B cell (primary cell): ENCODE data around the gene PIP5KL1. TPM values are rescaled to one million over a fixed set of nuclear protein-coding genes. Genes with fewer than 3 reads are reported as not detected.

Experiments used
- ATAC-seq: fragments of 200-7000 bp; cut with Tn5 transposase; one replicate; pipeline ENCODE4 v1.10.0; 2021; ENCODE audit warnings: low read depth, mild to moderate bottlenecking, moderate number of reproducible peaks, moderate library complexity
- CTCF ChIA-PET: fragments of 350-600 bp; sonication (Branson Sonifier 250); formaldehyde crosslinking; loops from one replicate; lab custom pipeline; 2021; ENCODE audit warnings: antibody characterized with exemption, inconsistent platforms; lab: Charles Lee
- POLR2A ChIA-PET: fragments of 350-600 bp; sonication (Branson Sonifier 250); formaldehyde crosslinking; loops from one replicate; lab custom pipeline; 2021; ENCODE audit warnings: antibody characterized with exemption; lab: Charles Lee
- DNase-seq: peaks from one replicate; pipeline ENCODE4 v3.0.0; 2013
- H2AFZ ChIP-seq: 2 replicates; pipeline ENCODE4 v1.6.1; 2012; ENCODE audit warnings: mild to moderate bottlenecking, low read depth, low read length; ENCODE audit not compliant: insufficient read depth, poor library complexity, severe bottlenecking
- H3K27ac ChIP-seq, 2 donors: 1 replicate in 1 of 2; 2 replicates in 1 of 2; pipeline ENCODE4 v1.5.1; 2012 to 2013; ENCODE audit warnings: low read length in 2 of 2, mild to moderate bottlenecking in 2 of 2, moderate library complexity in 1 of 2
- H3K27me3 ChIP-seq, 4 experiments: fragments of 200-600 bp in 1 of 4; sonication (generic) in 1 of 4; replicated peaks in 1 of 4; 1 replicate in 2 of 4; 2 replicates in 2 of 4; pipeline versions ENCODE4 v1.6.1 to v1.7.0; 2013 to 2016; ENCODE audit warnings: low read length in 3 of 4, mild to moderate bottlenecking in 2 of 4, mixed read lengths in 1 of 4, moderate library complexity in 1 of 4; ENCODE audit not compliant: insufficient read depth in 4 of 4, control insufficient read depth in 3 of 4; ENCODE audit errors: control extremely low read depth in 1 of 4
- H3K36me3 ChIP-seq, 2 experiments: replicated peaks in 1 of 2; 1 replicate in 1 of 2; 2 replicates in 1 of 2; pipeline versions ENCODE4 v1.6.1 to v1.7.1; 2013; ENCODE audit warnings: low read length in 1 of 2; ENCODE audit not compliant: insufficient read depth in 2 of 2, control insufficient read depth in 1 of 2; ENCODE audit errors: control extremely low read depth in 1 of 2, extremely low read depth in 1 of 2
- H3K4me1 ChIP-seq, 2 donors: fragments of 200-600 bp in 1 of 2; sonication (generic) in 1 of 2; 1 replicate in 1 of 2; 2 replicates in 1 of 2; pipeline versions ENCODE4 v1.5.1 to v1.6.1; 2013 to 2017; ENCODE audit warnings: low read length in 2 of 2; ENCODE audit not compliant: control insufficient read depth in 2 of 2, insufficient read depth in 2 of 2
- H3K4me2 ChIP-seq: replicated peaks from 2 replicates; pipeline ENCODE3; 2012; ENCODE audit warnings: mild to moderate bottlenecking, low read depth, low read length; ENCODE audit not compliant: poor library complexity, severe bottlenecking
- H3K4me3 ChIP-seq, 5 experiments: fragments of 200-600 bp in 1 of 5; sonication (generic) in 1 of 5; 1 replicate in 3 of 5; 2 replicates in 2 of 5; pipeline versions ENCODE4 v1.5.1 to v1.7.0; 2011 to 2016; ENCODE audit warnings: low read length in 4 of 5, mild to moderate bottlenecking in 4 of 5, low read depth in 2 of 5, control low read depth in 1 of 5, moderate library complexity in 1 of 5; ENCODE audit not compliant: insufficient read depth in 1 of 5; ENCODE audit errors: control extremely low read depth in 1 of 5, extremely low read depth in 1 of 5
- H3K79me2 ChIP-seq: fragments of 200-600 bp; sonication (generic); one replicate; pipeline ENCODE4 v1.6.0; 2016; ENCODE audit warnings: low read length; ENCODE audit not compliant: control insufficient read depth, insufficient read depth
- H3K9ac ChIP-seq: fragments of 200-600 bp; sonication (generic); 2 replicates; pipeline ENCODE4 v1.6.1; 2017; ENCODE audit warnings: mild to moderate bottlenecking, low read length, moderate library complexity
- H3K9me3 ChIP-seq, 3 donors: one replicate each; pipeline versions ENCODE4 v1.6.1 to v1.7.1; 2013; ENCODE audit warnings: low read length in 2 of 3; ENCODE audit not compliant: control insufficient read depth in 2 of 3, insufficient read depth in 1 of 3; ENCODE audit errors: control extremely low read depth in 1 of 3
- H4K20me1 ChIP-seq: 2 replicates; pipeline ENCODE4 v1.6.0; 2012; ENCODE audit warnings: mild to moderate bottlenecking, low read length; ENCODE audit not compliant: insufficient read depth, control insufficient read depth, poor library complexity, severe bottlenecking
- H3K27ac Mint-ChIP-seq: one replicate; pipeline ENCODE4 v1.8.0; 2021; ENCODE audit warnings: mixed read lengths
- H3K27me3 Mint-ChIP-seq: one replicate; pipeline ENCODE4 v1.8.0; 2021; ENCODE audit warnings: mixed read lengths
- H3K4me1 Mint-ChIP-seq: one replicate; pipeline ENCODE4 v1.8.0; 2021; ENCODE audit warnings: mixed read lengths
- H3K4me3 Mint-ChIP-seq: one replicate; pipeline ENCODE4 v1.8.0; 2021; ENCODE audit warnings: mixed read lengths
- H3K9me3 Mint-ChIP-seq: one replicate; pipeline ENCODE4 v1.8.0; 2022; ENCODE audit warnings: mixed read lengths; ENCODE audit not compliant: insufficient read depth
- CTCF ChIP-seq: fragments of 200-600 bp; IDR thresholded peaks from one replicate; pipeline ENCODE4 v1.8.0; 2022; ENCODE audit warnings: antibody characterized with exemption, mild to moderate bottlenecking
- EZH2 ChIP-seq: IDR thresholded peaks from 2 replicates; pipeline ENCODE4 v1.6.1; 2012; ENCODE audit warnings: borderline replicate concordance, low read depth, mild to moderate bottlenecking, moderate library complexity, low read length; ENCODE audit not compliant: insufficient read depth, poor library complexity, severe bottlenecking
- WGBS: methylation state at CpG from one replicate; pipeline ENCODE4 v1.1.5; 2013; ENCODE audit warnings: missing lambda C conversion rate; ENCODE audit not compliant: insufficient coverage; 5-methylcytosine and 5-hydroxymethylcytosine counted together
- intact Hi-C: fragments of 100-400 bp; cut with micrococcal nuclease; formaldehyde crosslinking; loops from one replicate; pipeline ENCODE4 v1.10.0; 2022
- polyA plus RNA-seq: library from polyadenylated mRNA; depleted of rRNA; stranded (reverse); fragments of >200 nt; gene quantifications from 2 replicates; pipeline ENCODE4 v1.2.3, GENCODE V29; 2012
- total RNA-seq, 2 donors: library from RNA; stranded (reverse); fragments of 120-200 nt in 1 of 2; gene quantifications; 1 replicate in 1 of 2; 2 replicates in 1 of 2; pipeline versions ENCODE4 v1.2.3 to v1.2.4, GENCODE V29; 2013 to 2022

PIP5KL1 gene
- total and polyA plus RNA-seq, 2 donors (not counting 1 experiment from before 2014, with no cell fraction given): 0.75 to 1.4 TPM

- peaks cover 99% of the 10 kb centered on the region for H3K4me1 Mint-ChIP-seq
- no peaks in the 10 kb centered on the region for H3K9me3 Mint-ChIP-seq
- Histone ChIP-seq H3K36me3 (peaks cover 0 to 38% of the 10 kb centered on the region in 2 experiments), H3K27me3 (no peaks in the 10 kb centered on the region), H3K9ac (peak overlapping the region; percentile 40), H3K27ac (peak overlapping the region; percentile 91 to 97), H3K4me1 (peaks cover 100% of the 10 kb centered on the region in 2 donors), H4K20me1 (peaks cover 90% of the 10 kb centered on the region), H3K4me3 (peak overlapping the region in 3 of 5 experiments; percentile 5 to 21 (median 21)), H3K4me2 (peak overlapping the region; percentile 76), H3K79me2 (peaks cover 99% of the 10 kb centered on the region), H3K9me3 (no peaks in the 10 kb centered on the region), H2AFZ (no peak overlapping the region)
- intact Hi-C loops: loop anchor here (1.0 to 5.0 kb wide), 3 partner anchors 8 to 36 kb away; no protein-coding TSS in a partner anchor
- TF ChIP-seq CTCF: no peak
- no peak for TF ChIP-seq EZH2
- H3K4me3 Mint-ChIP-seq: peak overlapping the region; percentile 77
- ChIA-PET CTCF (interaction anchor here (1.6 to 20.6 kb wide), 7 partner anchors 10 to 146 kb away, joined by 3 to 282 read pairs (median 9); partner anchors contain the start of gene EEIG1), POLR2A (interaction anchor here (0.6 to 2.8 kb wide), 9 partner anchors 9 to 237 kb away, joined by 3 to 28 read pairs (median 5); partner anchors contain the start of genes EEIG1 and TOR2A)
- WGBS: 51% methylated on average over 20 of the region's 20 CpGs
- DNase-seq: peak; percentile 54
- no peaks in the 10 kb centered on the region for H3K27me3 Mint-ChIP-seq
- peak; percentile 7 for ATAC-seq
- H3K27ac Mint-ChIP-seq: peak overlapping the region; percentile 96
Observed at GRCh38 chr9:127971357-127972235, 41.0 kb upstream of the PIP5KL1 start.
